Body of pancreas (tissue), 4 donors: ENCODE measurements around the gene DEFB125.

Experiments used
- POLR2A ChIP-seq, 3 donors: fragments of 450-650 bp; IDR thresholded peaks; one replicate each; pipeline ENCODE4 v1.6.1; 2016; ENCODE audit warnings: antibody characterized with exemption in 3 of 3, mild to moderate bottlenecking in 2 of 3
- TF ChIP-seq, protein P1 (sequence below), 7 experiments: fragments of 450-650 bp in 4 of 7; fragments of 200-600 bp in 3 of 7; sonication (generic) in 3 of 7; IDR thresholded peaks; one replicate each; pipeline ENCODE4 v1.5.1; 2016 to 2019; ENCODE audit warnings: antibody characterized with exemption in 7 of 7

DNA sequence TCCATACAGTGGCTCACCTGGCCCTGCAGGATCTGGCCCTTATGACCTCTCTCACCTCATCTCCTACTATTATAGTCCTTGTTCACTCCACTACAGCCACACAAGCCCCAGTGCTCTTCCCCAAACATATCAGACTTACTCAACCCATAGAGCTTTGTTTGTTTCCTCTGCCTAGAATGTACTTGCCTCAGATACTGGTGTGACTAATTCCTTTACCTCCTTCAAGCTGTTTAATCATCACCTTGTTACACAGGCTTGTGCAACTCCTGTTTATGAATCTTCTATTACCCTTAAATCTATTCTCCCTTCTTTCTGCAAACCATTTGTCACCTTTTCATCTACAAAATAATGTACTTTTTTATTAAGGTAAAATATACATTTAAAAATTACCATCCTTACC, 3.2 kb downstream of the DEFB125 start:
- TF ChIP-seq, protein P1, sequence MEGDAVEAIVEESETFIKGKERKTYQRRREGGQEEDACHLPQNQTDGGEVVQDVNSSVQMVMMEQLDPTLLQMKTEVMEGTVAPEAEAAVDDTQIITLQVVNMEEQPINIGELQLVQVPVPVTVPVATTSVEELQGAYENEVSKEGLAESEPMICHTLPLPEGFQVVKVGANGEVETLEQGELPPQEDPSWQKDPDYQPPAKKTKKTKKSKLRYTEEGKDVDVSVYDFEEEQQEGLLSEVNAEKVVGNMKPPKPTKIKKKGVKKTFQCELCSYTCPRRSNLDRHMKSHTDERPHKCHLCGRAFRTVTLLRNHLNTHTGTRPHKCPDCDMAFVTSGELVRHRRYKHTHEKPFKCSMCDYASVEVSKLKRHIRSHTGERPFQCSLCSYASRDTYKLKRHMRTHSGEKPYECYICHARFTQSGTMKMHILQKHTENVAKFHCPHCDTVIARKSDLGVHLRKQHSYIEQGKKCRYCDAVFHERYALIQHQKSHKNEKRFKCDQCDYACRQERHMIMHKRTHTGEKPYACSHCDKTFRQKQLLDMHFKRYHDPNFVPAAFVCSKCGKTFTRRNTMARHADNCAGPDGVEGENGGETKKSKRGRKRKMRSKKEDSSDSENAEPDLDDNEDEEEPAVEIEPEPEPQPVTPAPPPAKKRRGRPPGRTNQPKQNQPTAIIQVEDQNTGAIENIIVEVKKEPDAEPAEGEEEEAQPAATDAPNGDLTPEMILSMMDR (IDR thresholded peaks at IDR 0.05), result no peak
- no peak for TF ChIP-seq POLR2A (IDR thresholded peaks at IDR 0.05)
